HG03442 (cell line): ENCODE data around the gene EI24.
A peak's percentile ranks its signal among the peaks of the same experiment; 100 is the strongest.
"Not testable (repeated sequence)": the region's sequence is repeated elsewhere in the genome, so short reads cannot be mapped to it uniquely, and the experiment has no call there.

Source experiments
- ATAC-seq: cut with Tn5 transposase; IDR thresholded peaks from one replicate; pipeline ENCODE4 v1.9.1; 2021; ENCODE audit warnings: mild to moderate bottlenecking, moderate library complexity; ENCODE audit not compliant: unreplicated experiment

The EI24 gene

DNA sequence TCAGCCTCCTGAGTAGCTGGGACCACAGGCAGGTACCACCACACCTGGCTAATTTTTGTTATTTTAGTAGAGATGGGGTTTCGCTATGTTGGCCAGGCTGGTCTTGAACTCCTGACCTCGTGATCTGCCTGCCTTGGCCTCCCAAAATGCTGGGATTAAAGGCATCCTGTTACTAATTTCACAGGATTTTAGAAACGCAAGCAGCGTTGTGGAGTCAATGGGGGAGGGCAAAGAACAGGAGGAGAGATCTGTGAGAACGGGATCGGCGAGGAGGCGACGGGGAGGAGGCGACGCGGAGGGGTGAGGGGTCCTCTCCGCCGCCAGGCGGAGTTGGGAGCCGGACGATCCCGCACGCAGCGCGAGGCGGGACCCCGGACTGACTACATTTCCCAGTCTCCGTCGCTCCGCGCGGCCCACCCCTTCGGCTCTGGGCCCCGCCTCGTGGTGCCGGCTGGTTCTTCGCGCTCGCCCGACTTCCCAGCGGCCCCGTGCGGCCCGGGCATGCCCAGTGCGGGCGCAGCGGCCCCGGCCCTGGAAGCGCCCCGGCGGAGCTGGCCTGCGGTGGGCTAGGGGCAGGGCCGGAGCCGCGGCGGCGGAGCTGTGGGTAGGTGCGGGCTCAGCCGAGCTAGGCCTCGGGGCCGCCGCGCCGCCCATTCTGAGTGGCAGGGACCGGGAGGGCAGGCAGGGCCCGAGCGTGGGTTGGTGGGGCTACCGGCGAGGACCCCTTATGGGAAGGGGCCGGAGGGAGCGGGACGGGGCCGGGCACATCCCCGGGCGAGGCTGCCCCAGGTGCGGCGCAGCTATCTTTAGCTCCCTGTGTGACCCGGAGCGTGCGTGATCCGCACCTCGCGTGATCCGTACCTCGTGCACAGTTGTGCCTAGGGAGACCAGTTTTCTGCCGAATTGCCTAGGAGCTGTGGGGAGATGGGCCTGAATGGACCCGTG, at the start of gene EI24:
Gene EI24 (plus strand): TSS at position 508 of the 945 bp plus-strand sequence. CDS start 3,051 bp downstream, outside the sequence.
- ATAC-seq: peak; percentile 95

DNA sequence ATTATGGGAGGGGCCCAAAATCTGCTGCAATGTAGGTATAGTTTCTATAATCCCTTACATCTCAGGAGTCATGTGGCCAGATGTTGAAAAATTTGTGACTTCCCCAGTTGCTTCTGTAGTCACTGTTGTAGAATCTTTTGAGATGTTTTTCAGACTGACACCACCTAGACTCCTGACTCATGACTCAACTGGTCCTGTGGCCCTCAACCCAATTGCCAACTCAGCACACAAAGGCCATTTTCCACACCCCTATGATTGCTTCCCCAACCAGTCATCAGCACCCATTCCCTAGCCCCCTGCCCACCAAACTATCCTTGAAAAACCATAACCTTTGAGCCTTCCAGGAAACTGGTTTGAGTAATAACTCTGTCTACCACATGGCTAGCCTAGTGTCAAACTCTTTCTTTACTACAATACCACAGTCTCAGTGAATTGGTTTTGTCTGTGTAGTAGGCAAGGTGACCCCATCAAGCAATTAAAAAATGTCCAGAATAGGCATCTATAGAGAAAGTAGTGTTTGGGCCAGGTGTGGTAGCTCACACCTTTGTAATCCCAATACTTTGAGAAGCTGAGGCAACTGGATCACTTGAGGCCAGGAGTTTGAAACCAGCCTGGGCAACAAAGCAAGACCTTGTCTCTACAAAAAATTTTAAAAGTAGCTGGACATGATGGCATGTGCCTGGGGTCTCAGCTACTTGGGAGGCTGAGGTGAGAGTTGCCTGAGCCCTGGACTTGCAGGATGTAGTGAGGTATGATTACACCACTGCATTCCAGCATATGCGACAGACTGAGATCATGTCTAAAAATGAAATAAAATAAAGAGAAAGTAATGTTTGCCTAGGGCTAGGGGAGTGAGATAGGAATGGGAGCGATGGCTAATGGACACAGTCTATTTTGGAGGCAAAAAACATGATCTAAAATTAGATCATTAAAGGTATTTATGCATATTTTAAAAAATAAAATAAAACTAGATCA, 49.1 kb upstream of the EI24 start:
- ATAC-seq: no peak

DNA sequence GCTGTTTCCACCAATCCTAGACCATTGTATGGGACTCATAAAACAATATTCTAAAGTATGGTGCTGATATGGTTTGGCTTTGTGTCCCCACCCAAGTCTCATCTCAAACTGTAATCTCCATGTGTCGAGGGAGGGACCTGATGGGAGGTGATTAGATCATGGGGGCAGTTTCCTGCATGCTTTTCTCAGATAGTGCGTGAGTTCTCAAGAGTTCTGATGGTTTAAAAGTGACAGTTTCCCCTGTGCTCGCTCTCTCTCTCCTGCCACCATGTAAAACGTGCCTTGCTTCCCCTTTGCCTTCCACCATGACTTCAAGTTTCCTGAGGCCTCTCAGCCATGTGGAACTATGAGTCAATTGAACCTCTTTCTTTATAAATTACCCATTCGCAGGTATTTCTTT, 44.0 kb upstream of the EI24 start:
- no peak for ATAC-seq

DNA sequence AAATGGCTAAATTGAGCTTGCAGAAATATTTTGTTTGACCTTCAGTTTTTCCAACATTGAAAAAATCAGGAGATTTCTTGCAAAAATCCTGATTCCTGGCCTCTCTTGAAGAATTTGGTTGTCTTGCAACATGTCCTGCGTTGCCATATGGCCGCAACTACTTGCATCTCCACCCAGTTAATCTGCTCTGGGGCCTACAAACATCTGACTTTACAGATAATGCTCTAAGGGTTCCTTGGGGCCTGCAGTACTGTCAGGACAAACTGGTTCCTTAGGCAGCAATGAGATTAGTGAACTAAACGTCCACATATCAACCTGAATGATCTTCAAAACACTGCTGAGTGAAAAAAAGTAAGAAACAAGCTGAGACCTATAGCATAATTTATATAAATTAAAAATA, 36.6 kb upstream of the EI24 start:
- no peak for ATAC-seq

DNA sequence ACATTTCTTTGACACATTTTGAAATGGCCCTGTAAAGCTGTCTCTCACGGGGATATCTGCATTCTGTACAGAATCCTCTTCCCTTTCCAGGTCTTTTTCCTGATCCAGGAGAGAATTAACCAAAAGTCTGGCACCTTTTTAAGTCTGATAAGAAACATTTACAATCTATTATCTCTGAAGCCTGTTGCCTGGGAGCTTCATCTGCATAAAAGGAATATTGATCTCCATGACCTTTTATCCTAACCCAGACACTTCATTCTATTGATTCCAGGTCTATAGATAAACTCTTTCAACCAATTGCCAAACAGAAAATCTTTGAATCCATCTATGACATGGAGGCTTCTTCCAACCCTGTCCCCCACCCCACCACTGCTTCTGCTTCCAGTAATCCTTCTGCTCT, 33.7 kb upstream of the EI24 start:
- no peak for ATAC-seq

DNA sequence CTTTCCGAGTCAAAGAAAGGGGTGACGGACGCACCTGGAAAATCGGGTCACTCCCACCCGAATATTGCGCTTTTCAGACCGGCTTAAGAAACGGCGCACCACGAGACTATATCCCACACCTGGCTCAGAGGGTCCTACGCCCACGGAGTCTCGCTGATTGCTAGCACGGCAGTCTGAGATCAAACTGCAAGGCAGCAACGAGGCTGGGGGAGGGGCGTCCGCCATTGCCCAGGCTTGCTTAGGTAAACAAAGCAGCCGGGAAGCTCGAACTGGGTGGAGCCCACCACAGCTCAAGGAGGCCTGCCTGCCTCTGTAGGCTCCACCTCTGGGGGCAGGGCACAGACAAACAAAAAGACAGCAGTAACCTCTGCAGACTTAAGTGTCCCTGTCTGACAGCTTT, 32.4 kb upstream of the EI24 start:
- not testable (repeated sequence) for ATAC-seq

DNA sequence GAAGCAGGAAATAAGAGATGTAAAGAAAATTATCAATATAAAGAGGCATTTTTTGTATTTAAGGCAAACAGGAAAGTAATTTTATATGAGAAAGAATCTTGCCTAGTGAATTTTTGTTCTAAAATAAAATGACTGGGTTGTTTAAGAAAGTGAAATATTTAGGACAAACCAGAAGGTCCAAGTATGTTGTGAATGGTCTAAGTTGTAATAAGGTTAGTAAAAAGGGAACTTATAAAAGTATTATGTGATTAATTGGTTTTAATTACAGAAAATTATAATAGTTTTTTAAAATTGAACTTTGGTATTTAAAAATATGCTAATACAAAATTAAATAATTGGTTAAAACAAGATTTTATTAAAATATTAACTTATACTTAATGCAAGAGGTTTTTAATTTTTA, 26.6 kb upstream of the EI24 start:
- no peak for ATAC-seq

DNA sequence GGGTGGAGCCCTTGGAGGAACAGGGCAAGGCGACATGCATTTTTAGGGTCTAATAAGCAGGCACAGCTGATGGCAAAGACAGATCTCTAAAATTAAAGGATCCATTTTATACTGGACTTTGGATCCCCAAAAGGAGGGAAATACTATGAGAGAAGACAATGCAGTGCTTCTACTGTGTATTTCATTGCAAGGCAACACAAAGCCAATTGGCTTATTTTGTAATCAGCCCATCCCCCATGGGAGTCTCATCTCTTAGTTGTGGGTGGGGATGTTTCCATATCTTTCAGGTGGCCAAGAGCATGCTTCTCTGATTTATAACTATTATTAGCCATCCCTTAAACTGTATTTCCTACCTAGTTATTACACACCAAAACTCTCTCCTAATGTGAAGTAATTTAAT, 18.5 kb upstream of the EI24 start:
- ATAC-seq: no peak

DNA sequence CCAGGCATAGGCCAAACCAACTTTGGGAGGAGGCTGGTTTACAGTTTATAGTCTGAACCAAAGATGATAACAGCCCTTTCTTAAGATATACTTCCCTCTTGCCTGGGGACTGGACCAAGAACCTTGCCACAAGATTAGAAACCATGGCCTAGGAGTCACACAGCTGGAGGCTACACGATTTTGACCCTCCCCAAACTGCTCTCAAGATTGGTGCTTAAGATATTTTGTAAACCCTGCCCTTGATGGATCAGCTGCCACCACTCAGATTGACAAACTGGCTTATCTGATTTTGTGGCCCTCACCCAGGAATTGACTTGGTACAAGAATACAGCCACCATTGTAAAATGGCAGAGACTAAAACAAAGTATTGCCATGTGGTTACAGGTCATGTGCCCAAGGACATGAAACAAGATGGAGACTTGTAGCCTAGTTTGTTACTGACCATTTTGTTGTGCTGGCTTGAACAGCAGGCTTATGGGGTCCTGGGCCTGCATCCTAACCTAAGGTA, 17.4 kb upstream of the EI24 start:
- no peak for ATAC-seq

DNA sequence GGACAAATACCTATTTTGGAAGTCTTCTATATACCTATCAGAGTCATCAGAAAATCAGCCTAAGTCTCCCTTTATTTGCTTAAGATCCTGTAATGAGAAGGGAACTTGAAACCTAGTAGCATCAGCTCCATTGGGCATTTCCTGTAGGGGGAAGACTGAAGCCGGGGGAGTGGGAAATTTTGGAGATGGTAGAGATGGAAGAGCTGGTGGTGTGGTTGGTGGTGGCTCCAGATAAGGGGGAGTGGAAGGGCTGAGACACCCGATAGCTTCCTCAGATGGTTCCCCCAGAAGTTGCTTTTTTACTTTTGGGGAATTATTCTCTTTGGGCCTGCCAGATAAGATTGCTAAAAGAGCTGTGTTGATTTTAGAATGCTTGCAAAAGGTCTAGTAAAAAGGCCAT, 16.4 kb upstream of the EI24 start:
- ATAC-seq: no peak

DNA sequence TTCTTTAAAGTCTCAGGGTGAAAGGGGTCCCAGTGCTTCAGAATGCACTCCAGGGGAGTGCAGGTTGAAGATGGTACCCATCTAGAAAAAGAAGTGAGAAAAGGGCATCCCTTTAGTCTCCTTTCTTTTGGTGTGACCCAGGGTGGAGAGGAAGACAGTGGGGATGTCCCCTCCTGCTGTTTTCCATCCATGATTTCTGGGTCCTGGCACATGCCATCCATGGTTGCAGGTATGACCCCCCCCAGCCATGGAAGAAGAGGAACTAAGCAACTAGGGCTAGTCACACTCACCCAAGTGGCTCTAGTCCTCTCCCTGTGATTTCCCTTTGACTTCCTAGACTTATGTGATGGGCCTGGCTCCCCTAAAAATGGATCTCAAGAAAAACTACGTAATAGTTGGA, 15.9 kb upstream of the EI24 start:
- no peak for ATAC-seq

DNA sequence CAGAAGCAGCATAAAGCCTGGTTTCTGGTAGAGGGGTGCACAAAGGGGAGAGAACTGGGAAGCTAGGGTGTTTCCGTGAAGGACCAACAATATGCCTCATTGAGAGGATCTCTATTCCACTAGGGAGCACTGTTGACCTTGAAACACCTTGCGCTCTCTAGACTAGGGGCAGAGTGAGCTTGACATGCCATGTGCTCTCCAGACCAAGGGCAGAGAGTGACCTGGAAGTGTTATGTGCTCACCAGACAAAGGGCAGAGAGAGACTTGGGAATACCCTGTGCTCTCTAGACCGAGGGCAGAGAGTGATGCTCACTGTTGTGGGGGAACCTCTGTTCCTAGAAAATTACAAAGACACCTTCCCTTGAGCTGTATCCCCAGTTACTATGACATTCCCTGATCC, 15.2 kb upstream of the EI24 start:
- no peak for ATAC-seq

DNA sequence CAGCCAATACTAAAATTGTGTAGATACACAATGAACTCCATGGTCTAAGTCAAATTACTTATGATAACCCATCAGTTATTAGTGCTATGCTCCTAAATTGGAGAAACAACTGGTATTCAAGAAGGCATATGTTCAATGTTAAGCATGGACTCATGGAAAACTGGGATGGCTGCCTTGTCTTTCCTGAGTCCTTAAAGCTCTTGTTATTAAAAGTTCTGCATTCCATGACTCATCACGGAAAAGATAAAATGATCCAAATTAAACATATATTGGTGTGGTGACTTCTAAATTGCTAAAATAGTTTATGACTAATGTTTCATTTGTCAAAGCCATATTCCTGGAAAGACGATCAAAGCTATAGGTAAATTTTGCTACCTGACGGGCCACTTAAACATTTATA, 9.4 kb upstream of the EI24 start:
- no peak for ATAC-seq

DNA sequence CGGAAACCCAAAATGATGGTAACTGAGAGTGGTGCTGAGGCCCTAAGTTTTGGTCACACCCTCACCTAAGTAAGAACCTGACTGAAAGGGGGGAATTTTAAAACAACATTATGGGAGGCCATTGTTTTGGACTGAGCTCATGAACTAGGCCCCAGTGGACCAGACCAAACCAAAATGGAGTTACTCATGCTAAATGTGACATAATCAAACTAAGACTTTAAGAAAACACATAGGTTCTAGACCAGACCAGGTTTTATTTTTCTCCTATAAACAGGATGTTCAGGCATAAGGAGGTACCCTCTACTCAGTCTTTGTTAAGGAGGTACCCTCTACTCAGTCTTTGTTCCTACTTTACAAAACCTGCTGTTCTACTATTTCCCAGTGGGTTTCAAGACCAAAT, 7.4 kb upstream of the EI24 start:
- no peak for ATAC-seq

DNA sequence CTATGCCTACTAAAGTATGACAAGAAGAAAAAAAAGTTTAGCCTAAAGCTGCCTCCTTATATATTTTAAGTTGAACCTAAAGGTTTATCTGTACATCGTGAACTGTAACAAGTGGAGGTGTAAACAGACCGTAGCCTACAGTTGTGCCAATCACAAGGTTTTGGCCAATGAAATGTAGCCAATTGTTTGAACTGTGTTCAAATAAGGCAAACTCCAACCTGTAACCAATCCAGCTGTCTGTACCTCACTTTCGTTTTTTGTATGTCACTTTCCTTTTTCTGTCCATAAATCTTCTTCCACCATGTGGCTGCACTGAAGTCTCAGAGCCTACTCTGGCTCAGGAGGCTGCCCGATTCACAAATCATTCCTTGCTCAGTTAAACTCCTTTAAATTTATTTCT, 6.8 kb upstream of the EI24 start:
- ATAC-seq: no peak

DNA sequence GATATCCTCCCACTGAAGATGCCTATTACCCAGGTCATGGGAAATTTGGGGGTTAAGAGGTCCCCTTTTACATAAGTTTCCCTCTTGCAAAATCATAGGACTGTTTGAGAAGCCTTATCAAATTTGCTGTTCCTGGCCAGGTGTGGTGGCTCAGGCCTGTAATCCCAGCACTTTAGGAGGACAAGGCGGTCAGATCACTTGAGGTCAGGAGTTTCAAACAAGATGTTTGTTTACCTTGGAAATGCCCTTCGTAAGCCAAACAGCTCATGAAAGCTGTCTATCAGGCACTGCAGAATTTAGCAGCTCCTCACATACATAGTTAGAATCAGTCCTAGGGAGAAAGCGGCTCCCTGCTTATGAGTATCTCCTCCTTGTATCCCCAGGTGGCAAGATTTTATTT, 4.9 kb upstream of the EI24 start:
- no peak for ATAC-seq

DNA sequence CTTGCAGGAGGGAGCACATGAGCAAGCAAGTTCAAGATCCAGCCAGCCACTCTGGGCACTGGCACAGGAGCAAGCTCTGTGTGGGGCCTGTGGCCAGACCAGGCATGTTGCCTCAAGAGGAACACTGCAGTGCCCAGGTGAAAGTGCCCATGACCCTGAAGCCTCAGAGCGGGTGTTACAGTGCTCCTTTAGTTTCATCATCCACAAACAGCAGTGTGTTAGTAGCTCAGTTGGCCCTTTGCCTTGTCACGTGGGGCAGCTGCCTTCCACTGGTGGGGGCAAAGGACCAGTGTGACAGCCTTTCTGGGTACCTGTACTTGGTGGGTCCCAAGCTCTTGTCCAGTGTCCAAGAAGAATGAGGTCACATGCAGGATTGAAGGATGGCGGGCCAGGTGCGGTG, 3.0 kb upstream of the EI24 start:
- ATAC-seq: no peak

DNA sequence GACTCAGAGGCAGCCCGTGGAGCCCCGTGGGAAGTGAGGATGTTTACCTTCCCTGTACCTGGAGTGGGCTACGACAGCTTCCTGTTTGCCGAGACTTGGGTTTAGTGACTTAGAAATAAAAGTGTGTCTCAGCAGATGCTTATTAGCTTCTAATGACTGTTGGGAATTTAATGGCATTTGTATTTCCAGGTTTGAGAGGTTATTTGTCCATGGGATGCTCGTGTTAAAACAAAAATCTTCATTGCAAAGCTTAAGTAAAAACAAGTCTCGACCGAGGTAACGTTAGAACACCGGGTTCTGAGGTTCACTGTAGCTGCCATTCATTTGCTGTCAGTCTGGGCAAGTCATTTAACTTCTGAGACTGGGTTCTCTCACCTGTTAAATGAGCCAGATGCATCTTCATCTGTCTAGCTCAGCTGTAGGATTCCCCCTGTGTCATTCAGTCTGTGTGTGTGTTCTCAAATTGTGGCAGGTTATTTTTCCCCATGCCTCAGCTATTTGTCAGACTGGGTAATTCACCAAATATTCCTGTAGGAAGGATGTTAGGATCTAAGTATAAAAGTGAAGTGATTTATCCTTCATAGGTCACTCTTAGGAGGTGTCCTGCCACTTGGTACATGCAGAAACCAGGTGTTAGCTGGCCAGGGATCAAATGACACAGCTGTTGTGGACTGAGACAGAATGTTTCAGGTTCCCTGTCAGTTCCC, 791 bp downstream of the EI24 start:
- no peak for ATAC-seq

DNA sequence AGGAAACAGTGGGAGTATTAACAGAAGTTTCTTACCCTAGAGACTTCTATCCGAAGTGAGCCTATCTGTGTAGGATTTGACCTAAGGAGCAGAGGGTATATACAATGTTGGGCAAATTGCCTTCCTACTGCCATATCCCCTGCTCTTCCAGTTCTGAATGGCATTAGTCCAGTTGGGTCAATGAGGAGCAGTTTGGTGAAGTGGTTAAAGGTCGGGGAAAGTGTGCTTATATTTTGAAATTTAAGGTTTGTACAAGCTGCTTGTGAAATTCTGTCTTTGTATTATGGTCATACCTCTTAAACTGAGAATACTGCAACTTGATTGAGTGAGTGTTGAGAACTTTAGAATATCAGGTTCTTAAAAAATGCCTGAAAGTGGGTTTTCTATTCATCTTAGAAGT, 1.7 kb downstream of the EI24 start:
- no peak for ATAC-seq

DNA sequence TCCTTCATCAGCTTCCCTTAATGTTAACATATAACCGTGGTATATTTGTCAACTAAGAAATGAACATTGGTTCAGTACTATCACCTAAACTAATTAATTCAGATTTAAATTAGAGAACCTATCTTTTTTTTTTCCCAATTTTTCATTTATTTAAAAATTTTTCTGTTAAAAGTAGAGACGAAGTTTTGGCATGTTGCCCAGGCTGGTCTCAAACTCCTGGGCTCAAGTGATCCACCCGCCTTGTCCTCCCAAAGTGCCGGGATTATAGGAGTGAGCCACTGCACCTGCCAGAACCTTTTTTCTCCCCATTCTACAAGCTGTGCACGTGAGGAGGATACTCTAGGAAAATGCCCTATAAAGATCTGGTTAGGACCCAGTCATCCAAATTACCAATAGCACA, 3.6 kb downstream of the EI24 start:
- no peak for ATAC-seq

DNA sequence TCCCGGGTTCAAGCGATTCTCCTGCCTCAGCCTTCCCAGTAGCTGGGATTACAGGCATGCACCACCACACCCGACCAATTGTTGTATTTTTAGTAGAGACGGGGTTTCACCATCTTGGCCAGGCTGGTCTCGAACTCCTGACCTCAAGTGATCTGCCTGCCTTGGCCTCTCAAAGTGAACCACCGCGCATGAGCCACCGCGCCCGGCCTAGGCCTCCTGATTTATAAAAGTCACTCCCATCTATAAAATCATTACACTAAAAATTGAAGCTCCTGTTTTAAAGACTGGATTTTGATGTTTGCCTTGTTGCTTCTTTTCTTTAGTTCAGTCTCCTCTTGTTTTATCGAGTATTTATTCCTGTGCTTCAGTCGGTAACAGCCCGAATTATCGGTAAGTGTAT, 7.9 kb downstream of the EI24 start:
- not testable (repeated sequence) for ATAC-seq
